RWPE2 (cell line): Measurements from ENCODE around the gene NME7.

Source experiments
- ATAC-seq: fragments of 200-7000 bp; cut with Tn5 transposase; 3 replicates; pipeline ENCODE4 v1.9.1; 2021; ENCODE audit warnings: low read depth
- DNase-seq: peaks from one replicate; pipeline ENCODE4 v3.0.0-alpha.2; 2020; ENCODE audit warnings: low spot score
- H3K27ac ChIP-seq: fragments of 450-650 bp; 2 replicates; pipeline ENCODE4 v1.5.1; 2017; ENCODE audit warnings: mild to moderate bottlenecking; ENCODE audit not compliant: poor library complexity, severe bottlenecking
- H3K27me3 ChIP-seq: fragments of 250-450 bp; sonication (Bioruptor Pico); 2 replicates; pipeline ENCODE4 v1.5.1; 2021; ENCODE audit warnings: mild to moderate bottlenecking, moderate library complexity; ENCODE audit not compliant: insufficient read depth, poor library complexity, severe bottlenecking
- H3K36me3 ChIP-seq: fragments of 250-450 bp; sonication (Bioruptor Pico); 2 replicates; pipeline ENCODE4 v1.5.1; 2020; ENCODE audit warnings: low read depth, mild to moderate bottlenecking, moderate library complexity
- H3K4me1 ChIP-seq: fragments of 250-450 bp; sonication (Bioruptor Pico); 2 replicates; pipeline ENCODE4 v1.5.1; 2021; ENCODE audit warnings: mild to moderate bottlenecking, moderate library complexity; ENCODE audit not compliant: insufficient read depth, poor library complexity, severe bottlenecking
- H3K4me3 ChIP-seq: fragments of 250-450 bp; sonication (Bioruptor Pico); 2 replicates; pipeline ENCODE4 v1.5.1; 2021; ENCODE audit warnings: mild to moderate bottlenecking, moderate library complexity; ENCODE audit not compliant: severe bottlenecking
- H3K9me3 ChIP-seq: fragments of 250-450 bp; sonication (Bioruptor Pico); 2 replicates; pipeline ENCODE4 v1.5.1; 2021; ENCODE audit warnings: mild to moderate bottlenecking, moderate library complexity; ENCODE audit not compliant: severe bottlenecking
- TF ChIP-seq, protein P1 (sequence below): fragments of 450-650 bp; IDR thresholded peaks from one replicate; pipeline ENCODE4 v1.5.1; 2017; ENCODE audit warnings: mild to moderate bottlenecking, moderate library complexity; ENCODE audit not compliant: poor library complexity, severe bottlenecking

NME7 gene

GRCh38 chr1:169330927-169331326 is 36.7 kb downstream of the NME7 start:
- Histone ChIP-seq H3K27ac (no peak overlapping the region), H3K36me3 (no peaks in the 10 kb centered on the region), H3K4me3 (no peak overlapping the region), H3K9me3 (peaks cover 5% of the 10 kb centered on the region), H3K27me3 (no peaks in the 10 kb centered on the region), H3K4me1 (peaks cover 11% of the 10 kb centered on the region)
- TF ChIP-seq, protein P1, sequence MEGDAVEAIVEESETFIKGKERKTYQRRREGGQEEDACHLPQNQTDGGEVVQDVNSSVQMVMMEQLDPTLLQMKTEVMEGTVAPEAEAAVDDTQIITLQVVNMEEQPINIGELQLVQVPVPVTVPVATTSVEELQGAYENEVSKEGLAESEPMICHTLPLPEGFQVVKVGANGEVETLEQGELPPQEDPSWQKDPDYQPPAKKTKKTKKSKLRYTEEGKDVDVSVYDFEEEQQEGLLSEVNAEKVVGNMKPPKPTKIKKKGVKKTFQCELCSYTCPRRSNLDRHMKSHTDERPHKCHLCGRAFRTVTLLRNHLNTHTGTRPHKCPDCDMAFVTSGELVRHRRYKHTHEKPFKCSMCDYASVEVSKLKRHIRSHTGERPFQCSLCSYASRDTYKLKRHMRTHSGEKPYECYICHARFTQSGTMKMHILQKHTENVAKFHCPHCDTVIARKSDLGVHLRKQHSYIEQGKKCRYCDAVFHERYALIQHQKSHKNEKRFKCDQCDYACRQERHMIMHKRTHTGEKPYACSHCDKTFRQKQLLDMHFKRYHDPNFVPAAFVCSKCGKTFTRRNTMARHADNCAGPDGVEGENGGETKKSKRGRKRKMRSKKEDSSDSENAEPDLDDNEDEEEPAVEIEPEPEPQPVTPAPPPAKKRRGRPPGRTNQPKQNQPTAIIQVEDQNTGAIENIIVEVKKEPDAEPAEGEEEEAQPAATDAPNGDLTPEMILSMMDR, result no peak
- no peak for ATAC-seq
- no peak for DNase-seq

GRCh38 chr1:169329383-169329782 is 38.2 kb downstream of the NME7 start:
- Histone ChIP-seq H3K27ac (no peak overlapping the region), H3K9me3 (peaks cover 5% of the 10 kb centered on the region), H3K4me3 (no peak overlapping the region), H3K27me3 (no peaks in the 10 kb centered on the region), H3K4me1 (peaks cover 11% of the 10 kb centered on the region), H3K36me3 (no peaks in the 10 kb centered on the region)
- DNase-seq, result no peak
- TF ChIP-seq, protein P1, result no peak
- ATAC-seq, result no peak

DNA sequence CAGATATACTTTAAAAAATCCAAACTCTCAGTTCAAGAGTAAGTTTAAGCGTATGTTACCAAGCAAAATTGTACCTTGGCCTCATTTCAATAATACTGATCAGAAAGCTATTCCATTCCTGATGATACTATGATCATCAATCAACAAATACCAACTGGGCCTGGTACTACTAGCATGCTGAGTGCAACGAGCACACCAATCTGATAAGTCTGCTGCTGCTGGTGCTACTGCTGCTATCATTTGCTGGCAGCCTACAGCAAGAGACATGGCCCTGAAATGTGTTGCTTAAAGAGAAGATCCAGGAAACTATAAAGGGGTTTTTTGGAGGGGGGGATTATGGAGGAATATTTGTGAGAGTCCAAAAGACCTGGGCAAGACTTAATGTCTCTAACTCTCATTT is 39.7 kb downstream of the NME7 start:
- TF ChIP-seq, protein P1, result no peak
- Histone ChIP-seq H3K4me1 (peaks cover 11% of the 10 kb centered on the region), H3K4me3 (no peak overlapping the region)

GRCh38 chr1:169326956-169327268 is 40.7 kb downstream of the NME7 start:
- ATAC-seq (peak; percentile 78), DNase-seq (no peak)
- TF ChIP-seq, protein P1, result no peak
- H3K4me3 ChIP-seq, result no peak overlapping the region
- peaks cover 5% of the 10 kb centered on the region for H3K9me3 ChIP-seq
- H3K4me1 ChIP-seq, result peaks cover 12% of the 10 kb centered on the region
- H3K36me3 ChIP-seq, result no peaks in the 10 kb centered on the region
- H3K27ac ChIP-seq, result no peak overlapping the region
- H3K27me3 ChIP-seq, result no peaks in the 10 kb centered on the region

More for the DNA sequence above, 39.7 kb downstream of the NME7 start:
- Histone ChIP-seq H3K27me3 (no peaks in the 10 kb centered on the region), H3K36me3 (no peaks in the 10 kb centered on the region), H3K9me3 (peaks cover 5% of the 10 kb centered on the region), H3K27ac (no peak overlapping the region)
- DNase-seq (no peak), ATAC-seq (no peak)

GRCh38 chr1:169326261-169326955 is 41.2 kb downstream of the NME7 start:
- Histone ChIP-seq H3K9me3 (peaks cover 5% of the 10 kb centered on the region), H3K4me3 (no peak overlapping the region), H3K36me3 (no peaks in the 10 kb centered on the region), H3K27me3 (no peaks in the 10 kb centered on the region), H3K27ac (no peak overlapping the region), H3K4me1 (peaks cover 17% of the 10 kb centered on the region)
- ATAC-seq (no peak), DNase-seq (no peak)
- TF ChIP-seq, protein P1, result no peak
